ENCODE data around the gene FRRS1L.

DNA sequence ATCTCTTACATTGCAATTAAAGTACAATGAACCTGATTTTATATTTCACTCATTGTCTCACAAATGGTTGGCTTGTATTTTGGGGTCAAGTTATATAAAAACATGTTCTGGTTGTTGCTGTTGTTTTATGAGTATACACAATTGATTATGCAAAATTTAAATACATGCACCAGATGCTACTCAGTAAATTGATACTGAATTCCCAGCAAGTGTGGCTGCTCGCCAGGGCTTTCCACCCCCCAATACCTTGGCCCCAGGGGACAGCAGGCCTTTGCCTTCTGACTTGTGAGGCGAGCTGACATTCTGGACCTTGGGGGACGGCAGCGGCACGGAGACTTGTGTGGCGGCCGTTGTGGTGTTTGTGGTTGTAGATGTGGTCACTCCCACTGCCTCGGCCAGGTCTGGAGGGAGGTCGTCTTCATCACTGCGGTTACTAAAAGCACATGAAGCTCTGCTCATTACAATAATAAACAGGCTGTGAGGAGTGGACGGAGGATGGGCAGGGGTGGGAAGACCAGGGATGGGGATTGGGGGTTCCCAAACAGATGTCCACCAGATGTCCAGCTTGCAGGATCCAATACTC is 27.0 kb upstream of the FRRS1L start:
- TF ChIP-seq CTCF (IDR thresholded peaks at IDR 0.05; ENCODE audit: low read depth, low read length, missing input control) (no peak), FOXA1 (IDR thresholded peaks at IDR 0.05) (no peak), TAF1 (conservative IDR thresholded peaks at IDR 0.05) (no peak), YY1 (IDR thresholded peaks at IDR 0.05) (no peak), SP1 (IDR thresholded peaks at IDR 0.05) (no peak), JUND (IDR thresholded peaks at IDR 0.05) (no peak), RAD21 (IDR thresholded peaks at IDR 0.05) (no peak), HNF4G (IDR thresholded peaks at IDR 0.05) (no peak)
- TF ChIP-seq, protein P1, sequence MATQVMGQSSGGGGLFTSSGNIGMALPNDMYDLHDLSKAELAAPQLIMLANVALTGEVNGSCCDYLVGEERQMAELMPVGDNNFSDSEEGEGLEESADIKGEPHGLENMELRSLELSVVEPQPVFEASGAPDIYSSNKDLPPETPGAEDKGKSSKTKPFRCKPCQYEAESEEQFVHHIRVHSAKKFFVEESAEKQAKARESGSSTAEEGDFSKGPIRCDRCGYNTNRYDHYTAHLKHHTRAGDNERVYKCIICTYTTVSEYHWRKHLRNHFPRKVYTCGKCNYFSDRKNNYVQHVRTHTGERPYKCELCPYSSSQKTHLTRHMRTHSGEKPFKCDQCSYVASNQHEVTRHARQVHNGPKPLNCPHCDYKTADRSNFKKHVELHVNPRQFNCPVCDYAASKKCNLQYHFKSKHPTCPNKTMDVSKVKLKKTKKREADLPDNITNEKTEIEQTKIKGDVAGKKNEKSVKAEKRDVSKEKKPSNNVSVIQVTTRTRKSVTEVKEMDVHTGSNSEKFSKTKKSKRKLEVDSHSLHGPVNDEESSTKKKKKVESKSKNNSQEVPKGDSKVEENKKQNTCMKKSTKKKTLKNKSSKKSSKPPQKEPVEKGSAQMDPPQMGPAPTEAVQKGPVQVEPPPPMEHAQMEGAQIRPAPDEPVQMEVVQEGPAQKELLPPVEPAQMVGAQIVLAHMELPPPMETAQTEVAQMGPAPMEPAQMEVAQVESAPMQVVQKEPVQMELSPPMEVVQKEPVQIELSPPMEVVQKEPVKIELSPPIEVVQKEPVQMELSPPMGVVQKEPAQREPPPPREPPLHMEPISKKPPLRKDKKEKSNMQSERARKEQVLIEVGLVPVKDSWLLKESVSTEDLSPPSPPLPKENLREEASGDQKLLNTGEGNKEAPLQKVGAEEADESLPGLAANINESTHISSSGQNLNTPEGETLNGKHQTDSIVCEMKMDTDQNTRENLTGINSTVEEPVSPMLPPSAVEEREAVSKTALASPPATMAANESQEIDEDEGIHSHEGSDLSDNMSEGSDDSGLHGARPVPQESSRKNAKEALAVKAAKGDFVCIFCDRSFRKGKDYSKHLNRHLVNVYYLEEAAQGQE (IDR thresholded peaks at IDR 0.05), result no peak
- TF ChIP-seq, protein P2, sequence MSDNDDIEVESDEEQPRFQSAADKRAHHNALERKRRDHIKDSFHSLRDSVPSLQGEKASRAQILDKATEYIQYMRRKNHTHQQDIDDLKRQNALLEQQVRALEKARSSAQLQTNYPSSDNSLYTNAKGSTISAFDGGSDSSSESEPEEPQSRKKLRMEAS (IDR thresholded peaks at IDR 0.05), result no peak

Measured in liver (tissue), 3 donors.